Measurements from ENCODE around the gene LRIG3.

The LRIG3 gene

DNA sequence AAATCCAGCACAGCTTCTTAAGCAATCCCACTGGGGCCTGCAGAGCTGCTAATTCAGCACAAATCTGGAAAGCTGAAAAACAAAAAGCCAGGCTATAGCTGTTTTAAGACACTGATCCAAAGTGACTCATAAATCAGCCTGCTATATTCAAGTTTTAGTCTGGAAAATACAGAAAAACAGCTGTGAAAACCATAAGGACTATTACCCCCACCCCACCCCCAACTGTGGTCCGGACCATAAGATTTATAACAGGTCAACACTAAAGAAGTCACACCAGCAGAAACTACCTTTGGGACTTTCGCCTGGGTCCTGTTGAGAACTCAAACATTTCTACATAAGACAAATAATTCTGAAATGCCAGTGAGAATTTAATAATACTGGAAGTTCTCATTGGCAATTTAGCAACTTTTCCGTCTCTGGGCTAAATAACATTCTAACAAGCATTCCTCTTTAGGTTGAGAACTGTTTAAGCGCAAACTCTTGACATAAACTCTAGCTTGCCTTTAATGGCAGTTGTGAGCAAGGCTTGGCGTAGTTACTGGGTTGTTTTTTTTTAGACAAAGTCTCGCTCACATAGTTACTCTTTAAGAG is 3.3 kb downstream of the LRIG3 start:
- TF ChIP-seq, protein P1, sequence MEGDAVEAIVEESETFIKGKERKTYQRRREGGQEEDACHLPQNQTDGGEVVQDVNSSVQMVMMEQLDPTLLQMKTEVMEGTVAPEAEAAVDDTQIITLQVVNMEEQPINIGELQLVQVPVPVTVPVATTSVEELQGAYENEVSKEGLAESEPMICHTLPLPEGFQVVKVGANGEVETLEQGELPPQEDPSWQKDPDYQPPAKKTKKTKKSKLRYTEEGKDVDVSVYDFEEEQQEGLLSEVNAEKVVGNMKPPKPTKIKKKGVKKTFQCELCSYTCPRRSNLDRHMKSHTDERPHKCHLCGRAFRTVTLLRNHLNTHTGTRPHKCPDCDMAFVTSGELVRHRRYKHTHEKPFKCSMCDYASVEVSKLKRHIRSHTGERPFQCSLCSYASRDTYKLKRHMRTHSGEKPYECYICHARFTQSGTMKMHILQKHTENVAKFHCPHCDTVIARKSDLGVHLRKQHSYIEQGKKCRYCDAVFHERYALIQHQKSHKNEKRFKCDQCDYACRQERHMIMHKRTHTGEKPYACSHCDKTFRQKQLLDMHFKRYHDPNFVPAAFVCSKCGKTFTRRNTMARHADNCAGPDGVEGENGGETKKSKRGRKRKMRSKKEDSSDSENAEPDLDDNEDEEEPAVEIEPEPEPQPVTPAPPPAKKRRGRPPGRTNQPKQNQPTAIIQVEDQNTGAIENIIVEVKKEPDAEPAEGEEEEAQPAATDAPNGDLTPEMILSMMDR (IDR thresholded peaks at IDR 0.05; ENCODE audit: insufficient read depth, low read depth, low read length, missing control alignments): no peak
- peak overlapping the region; percentile 88 for H3K4me3 ChIP-seq (ENCODE audit: low read length)
- DNase-seq (ENCODE audit: low read depth): peak; percentile 53

DNA sequence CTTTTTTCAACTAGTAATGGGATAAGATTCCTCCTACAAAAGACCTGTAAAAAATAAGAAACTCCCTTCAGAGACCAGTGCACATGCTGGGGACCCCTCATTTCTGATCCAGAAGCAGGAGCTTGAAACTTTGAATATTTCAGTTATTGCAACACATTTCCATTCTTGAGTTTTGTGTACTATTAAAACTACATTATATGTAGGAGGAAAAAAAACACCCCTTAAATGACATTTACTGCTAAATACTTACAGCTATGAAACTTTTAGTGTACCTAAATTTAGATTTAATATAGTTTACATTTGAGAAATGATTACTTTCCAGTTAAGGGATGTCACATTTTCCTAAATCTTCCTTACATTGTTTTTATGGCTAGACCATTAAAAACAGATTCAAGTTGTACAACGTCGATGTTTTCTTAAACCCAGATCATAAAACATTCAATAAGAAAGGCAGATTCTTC is 4.1 kb downstream of the LRIG3 start:
- peak overlapping the region; percentile 88 for H3K4me3 ChIP-seq (ENCODE audit: low read length)
- TF ChIP-seq, protein P1 (IDR thresholded peaks at IDR 0.05; ENCODE audit: insufficient read depth, low read depth, low read length, missing control alignments): no peak
- DNase-seq (ENCODE audit: low read depth): no peak

DNA sequence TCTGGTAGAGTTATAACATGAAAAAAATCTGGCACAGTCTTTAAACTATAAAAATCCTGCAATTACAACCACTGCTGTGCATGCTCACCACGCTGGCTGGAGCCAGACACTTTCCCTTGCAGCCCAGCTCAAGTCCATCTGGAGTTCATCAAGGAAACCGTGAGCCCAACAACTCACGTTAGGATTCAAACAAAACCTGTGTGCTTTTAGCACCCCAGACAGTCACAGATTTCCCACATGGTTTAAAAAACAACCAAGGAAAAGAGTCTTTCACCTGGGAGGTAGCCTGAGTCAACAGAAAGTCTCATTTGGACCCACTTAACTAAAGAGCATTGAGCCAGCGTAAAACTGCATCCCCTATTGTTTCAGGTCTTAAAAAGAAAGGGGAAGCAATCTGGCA is 4.7 kb downstream of the LRIG3 start:
- TF ChIP-seq, protein P1 (IDR thresholded peaks at IDR 0.05; ENCODE audit: insufficient read depth, low read depth, low read length, missing control alignments): no peak
- peak overlapping the region; percentile 88 for H3K4me3 ChIP-seq (ENCODE audit: low read length)
- DNase-seq (ENCODE audit: low read depth): no peak

DNA sequence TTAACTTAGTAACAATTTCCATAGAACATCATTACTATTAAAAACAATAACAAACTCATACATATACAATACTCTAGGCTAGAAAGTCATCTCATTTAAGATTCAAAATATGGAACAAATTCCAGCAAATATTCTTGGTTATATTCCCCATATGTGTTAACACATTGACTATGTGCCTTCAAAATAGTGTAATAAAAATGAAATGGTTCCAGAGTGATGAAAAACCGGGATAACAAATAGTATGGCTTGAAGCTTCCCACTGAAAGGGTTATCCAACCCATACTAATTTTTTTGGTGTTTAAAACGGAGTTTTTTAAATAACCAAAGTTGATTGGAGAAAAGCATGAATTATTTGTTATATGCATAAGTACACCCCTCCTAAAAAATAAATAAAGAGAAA is 5.3 kb downstream of the LRIG3 start:
- TF ChIP-seq, protein P1 (IDR thresholded peaks at IDR 0.05; ENCODE audit: insufficient read depth, low read depth, low read length, missing control alignments): no peak
- no peak for DNase-seq (ENCODE audit: low read depth)
- H3K4me3 ChIP-seq (ENCODE audit: low read length): peak overlapping the region; percentile 88

DNA sequence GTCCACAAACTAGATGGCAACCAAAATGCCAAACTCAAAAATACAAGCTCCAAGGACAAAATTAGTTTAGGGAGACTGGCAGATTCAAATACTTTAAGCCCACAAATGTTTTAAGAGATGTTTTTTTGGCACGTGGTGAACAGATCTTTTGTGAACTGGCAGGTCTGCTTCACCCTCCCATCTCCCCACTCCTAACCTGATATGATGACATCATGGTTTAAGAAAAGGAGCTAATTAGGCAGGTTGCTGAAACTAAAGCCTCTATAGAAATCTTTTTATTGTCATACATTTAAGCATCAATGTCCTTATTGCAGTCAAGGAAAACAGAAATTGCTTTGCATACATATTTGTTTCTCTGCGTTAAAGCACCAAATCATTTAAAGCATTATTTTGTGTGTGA is 5.8 kb downstream of the LRIG3 start:
- TF ChIP-seq, protein P1 (IDR thresholded peaks at IDR 0.05; ENCODE audit: insufficient read depth, low read depth, low read length, missing control alignments): no peak
- DNase-seq (ENCODE audit: low read depth): peak; percentile 45
- peak overlapping the region; percentile 88 for H3K4me3 ChIP-seq (ENCODE audit: low read length)

DNA sequence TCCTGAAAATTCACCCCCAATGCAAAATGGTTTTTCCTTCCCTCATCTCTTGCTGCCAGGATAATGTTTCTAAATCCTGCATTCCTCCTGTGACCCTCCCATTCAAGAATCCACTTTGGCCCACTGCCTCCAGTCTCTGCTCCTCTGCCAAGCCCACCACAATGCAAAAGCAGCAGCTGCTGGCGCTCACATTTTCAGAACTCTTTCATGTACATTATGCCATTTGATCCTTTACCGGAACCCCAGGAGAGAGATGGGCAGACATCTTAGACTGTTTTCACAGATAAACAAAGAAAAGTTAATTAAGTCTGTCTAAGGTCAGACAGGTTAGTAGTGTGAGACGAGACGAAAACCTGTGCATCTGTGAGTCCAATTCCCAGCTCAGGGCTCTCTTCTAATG is 12.9 kb downstream of the LRIG3 start:
- no peak overlapping the region for H3K4me3 ChIP-seq (ENCODE audit: low read length)
- DNase-seq (ENCODE audit: low read depth): no peak
- TF ChIP-seq, protein P1 (IDR thresholded peaks at IDR 0.05; ENCODE audit: insufficient read depth, low read depth, low read length, missing control alignments): no peak

DNA sequence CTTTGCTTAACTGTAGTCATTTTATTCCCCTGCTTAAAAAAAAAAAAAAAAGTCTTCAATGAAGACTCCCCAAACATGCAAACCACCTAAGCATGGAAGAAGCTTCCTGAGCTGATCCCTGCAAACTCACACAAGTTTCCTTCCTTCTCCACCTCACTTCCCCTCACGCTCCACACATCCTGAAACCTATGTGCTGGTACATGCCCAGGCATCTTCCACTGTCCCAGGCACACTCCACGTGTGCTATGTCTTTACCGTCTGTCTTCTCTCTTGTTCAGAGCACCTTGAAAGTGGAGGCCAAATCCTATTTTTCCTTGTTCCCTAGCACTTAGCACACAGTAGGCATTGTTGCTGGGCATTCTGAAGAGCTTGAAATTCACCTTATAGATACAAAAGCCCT is 13.4 kb downstream of the LRIG3 start:
- peak; percentile 88 for DNase-seq (ENCODE audit: low read depth)

More for the DNA sequence above, 13.4 kb downstream of the LRIG3 start:
- TF ChIP-seq, protein P1 (IDR thresholded peaks at IDR 0.05; ENCODE audit: insufficient read depth, low read depth, low read length, missing control alignments): no peak
- no peak overlapping the region for H3K4me3 ChIP-seq (ENCODE audit: low read length)

Measured in epithelial cell of esophagus (primary cell).